Choroid plexus epithelial cell (primary cell): ENCODE measurements around the gene OR4N5.

Experiments used
- DNase-seq: peaks from one replicate; pipeline ENCODE4 v3.0.0-alpha.2; 2010; ENCODE audit warnings: low read depth
- H3K4me3 ChIP-seq: 2 replicates; pipeline ENCODE4 v1.5.1; 2011; ENCODE audit warnings: low read depth, mild to moderate bottlenecking, control low read depth, low read length, moderate library complexity
- TF ChIP-seq, protein P1 (sequence below): conservative IDR thresholded peaks from 2 replicates; pipeline ENCODE4 v1.5.1; 2011; ENCODE audit warnings: low read depth, mild to moderate bottlenecking, control low read depth, inconsistent platforms, low read length, moderate library complexity

Gene OR4N5

DNA sequence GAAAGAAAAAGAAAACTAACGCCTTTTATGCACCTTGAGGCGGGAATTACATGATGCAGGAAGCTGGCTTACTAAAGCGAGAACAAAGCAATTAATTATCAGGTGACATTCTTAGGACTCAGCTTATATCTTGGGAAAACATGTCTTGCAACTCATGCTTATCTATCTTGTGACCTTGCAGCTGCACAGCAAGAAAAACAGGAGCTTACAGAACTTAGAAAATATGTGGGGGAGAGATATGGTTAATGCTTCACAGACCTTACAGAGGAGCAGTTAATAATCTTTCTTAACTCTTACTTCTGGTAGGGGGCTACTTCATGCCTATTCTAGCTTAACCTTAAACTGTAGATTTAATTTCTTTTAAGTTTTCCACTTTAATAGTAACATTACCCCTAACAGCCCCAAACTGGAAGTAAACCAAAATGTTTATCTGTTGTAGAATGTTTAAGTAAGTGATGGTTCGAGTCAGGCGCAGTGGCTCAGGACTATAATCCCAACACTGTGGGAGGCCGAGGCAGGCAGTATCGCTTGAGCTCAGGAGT lies 38.9 kb downstream of the OR4N5 start:
- H3K4me3 ChIP-seq = no peak overlapping the region
- TF ChIP-seq, protein P1, sequence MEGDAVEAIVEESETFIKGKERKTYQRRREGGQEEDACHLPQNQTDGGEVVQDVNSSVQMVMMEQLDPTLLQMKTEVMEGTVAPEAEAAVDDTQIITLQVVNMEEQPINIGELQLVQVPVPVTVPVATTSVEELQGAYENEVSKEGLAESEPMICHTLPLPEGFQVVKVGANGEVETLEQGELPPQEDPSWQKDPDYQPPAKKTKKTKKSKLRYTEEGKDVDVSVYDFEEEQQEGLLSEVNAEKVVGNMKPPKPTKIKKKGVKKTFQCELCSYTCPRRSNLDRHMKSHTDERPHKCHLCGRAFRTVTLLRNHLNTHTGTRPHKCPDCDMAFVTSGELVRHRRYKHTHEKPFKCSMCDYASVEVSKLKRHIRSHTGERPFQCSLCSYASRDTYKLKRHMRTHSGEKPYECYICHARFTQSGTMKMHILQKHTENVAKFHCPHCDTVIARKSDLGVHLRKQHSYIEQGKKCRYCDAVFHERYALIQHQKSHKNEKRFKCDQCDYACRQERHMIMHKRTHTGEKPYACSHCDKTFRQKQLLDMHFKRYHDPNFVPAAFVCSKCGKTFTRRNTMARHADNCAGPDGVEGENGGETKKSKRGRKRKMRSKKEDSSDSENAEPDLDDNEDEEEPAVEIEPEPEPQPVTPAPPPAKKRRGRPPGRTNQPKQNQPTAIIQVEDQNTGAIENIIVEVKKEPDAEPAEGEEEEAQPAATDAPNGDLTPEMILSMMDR = no peak
- DNase-seq = no peak

DNA sequence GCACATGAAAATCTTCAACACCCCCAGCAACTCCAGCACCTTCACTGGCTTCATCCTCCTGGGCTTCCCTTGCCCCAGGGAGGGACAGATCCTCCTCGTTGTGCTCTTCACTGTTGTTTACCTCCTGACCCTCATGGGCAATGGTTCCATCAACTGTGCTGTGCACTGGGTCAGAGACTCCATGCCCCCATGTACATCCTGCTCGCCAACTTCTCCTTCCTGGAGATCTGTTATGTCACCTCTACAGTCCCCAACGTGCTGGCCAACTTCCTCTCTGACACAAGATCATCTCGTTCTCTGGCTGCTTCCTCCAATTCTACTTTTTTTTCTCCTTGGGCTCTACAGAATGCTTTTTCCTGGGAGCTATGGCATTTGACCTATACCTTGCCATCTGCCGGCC lies 40.6 kb downstream of the OR4N5 start:
- H3K4me3 ChIP-seq = no peak overlapping the region
- TF ChIP-seq, protein P1 = no peak
- no peak for DNase-seq

DNA sequence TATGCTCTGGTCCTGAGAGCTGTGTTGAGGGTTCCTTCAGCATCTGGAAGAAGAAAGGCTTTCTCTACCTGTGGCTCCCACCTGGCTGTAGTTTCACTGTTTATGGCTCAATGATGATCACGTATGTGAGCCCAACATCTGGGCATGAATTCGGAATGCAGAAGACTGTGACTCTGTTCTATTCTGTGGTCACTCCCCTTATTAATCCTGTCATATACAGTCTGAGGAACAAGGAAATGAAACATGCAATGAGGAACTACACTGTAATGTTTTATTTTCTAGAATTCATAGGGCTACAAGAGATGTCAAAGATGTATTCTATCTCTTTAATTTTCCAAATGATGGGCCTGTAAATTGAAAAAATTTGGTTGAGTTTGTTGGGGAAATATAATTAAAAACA lies 41.3 kb downstream of the OR4N5 start:
- DNase-seq = no peak
- H3K4me3 ChIP-seq = no peak overlapping the region
- TF ChIP-seq, protein P1 = no peak

DNA sequence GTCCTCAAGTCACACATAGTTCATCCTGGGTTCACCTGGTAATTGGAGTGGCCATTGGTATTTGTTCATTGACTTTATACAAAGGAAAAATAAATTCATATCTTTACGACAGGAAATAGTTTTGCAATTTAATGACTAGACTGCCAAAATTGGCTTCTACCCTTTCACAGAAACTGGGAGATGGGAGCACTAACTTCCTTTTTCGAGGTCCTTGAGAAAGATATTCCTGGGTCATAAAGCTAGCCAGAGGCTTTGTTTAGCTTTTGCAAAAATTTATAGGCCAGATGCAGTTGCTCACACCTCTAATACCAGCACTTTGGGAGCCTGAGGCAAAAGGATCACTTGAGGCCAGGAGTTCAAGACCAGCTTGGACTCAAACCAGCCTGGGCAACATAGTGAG lies 41.9 kb downstream of the OR4N5 start:
- TF ChIP-seq, protein P1 = no peak
- H3K4me3 ChIP-seq = no peak overlapping the region

DNA sequence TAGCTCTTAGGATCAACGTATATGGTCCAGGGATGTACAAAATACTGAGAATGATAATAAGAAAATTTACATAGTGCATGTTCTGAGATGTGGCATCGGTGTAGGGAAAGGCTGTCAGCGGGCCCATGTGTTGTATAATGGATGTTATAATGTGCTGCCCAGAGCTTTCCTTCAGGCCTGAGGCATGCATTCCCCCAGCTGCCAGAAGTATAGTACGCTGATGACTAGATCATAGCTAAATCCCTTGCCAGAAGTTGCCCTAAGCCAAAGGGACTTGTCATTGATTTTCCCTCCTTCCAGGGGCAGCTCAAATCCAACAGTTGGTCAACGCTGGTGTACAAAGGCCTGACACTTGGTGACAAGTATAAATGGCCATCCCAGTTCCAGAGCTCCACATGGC lies 45.6 kb downstream of the OR4N5 start:
- TF ChIP-seq, protein P1 = no peak
- no peak for DNase-seq
- H3K4me3 ChIP-seq = no peak overlapping the region

More for the DNA sequence above, 41.9 kb downstream of the OR4N5 start:
- no peak for DNase-seq

DNA sequence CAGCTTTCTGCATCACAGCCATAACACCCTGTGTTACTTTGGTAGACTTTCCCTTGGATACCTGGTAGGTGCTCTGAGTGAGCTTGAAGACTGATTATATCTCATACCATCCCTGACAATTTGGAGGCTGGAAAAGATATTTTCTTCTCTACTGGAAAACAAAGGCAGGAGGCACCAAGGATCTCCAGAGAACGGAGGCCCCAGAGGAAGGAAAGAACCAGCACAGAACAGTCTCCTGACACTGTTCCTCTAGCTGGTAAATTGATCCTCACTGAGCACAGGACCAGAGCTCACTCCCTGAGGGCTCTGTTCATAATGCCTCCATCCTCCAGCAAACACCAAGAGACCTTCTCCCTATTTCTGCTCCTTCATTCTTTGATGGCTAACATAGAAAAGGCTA lies 52.0 kb downstream of the OR4N5 start, which contains the start of gene OR11G2:
Gene OR11G2, plus strand, starts transcription at position 301 of the 400 bp plus-strand sequence. CDS start 6,542 bp downstream, outside the sequence.
- no peak within 1 kb of the TSS for H3K4me3 ChIP-seq
- TF ChIP-seq, protein P1 = no peak
- no peak for DNase-seq

DNA sequence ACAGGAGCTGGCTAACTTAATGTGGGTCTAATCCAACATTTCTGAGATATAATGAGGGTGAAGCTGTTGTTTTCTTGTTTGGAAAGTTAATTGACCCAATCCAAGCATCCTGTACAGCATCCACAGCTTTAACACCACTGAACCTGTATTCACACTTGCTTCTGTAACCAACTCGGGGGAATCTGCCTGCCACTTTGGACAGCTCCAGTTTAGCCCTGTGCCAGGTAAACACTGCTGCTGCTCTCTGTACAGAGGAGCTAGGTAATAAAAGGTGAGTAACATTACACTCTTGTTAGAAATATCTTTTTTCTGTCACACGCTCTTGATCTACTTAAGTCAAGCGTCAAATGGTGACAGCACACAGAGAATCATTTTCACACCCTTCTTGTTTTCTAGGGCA lies 52.8 kb downstream of the OR4N5 start:
- no peak overlapping the region for H3K4me3 ChIP-seq
- DNase-seq = no peak
- TF ChIP-seq, protein P1 = no peak
